Gastroesophageal sphincter (tissue), 3 donors: ENCODE data around the gene NOS3.

Experiments used
- CTCF ChIP-seq, 4 experiments: fragments of 200-600 bp in 2 of 4; fragments of 450-650 bp in 2 of 4; sonication (generic) in 1 of 4; IDR thresholded peaks; one replicate each; pipeline ENCODE4 v1.5.1; 2017 to 2019; ENCODE audit warnings: antibody characterized with exemption in 4 of 4, mild to moderate bottlenecking in 2 of 4, moderate library complexity in 2 of 4
- EP300 ChIP-seq: sonication (generic); formaldehyde crosslinking; IDR thresholded peaks from one replicate; pipeline ENCODE4 v1.6.1; 2017; ENCODE audit warnings: antibody characterized with exemption, mild to moderate bottlenecking
- POLR2A ChIP-seq, 2 donors: fragments of 450-650 bp; IDR thresholded peaks; one replicate each; pipeline ENCODE4 v1.6.1; 2017; ENCODE audit warnings: antibody characterized with exemption in 2 of 2, mild to moderate bottlenecking in 2 of 2, moderate library complexity in 1 of 2
- POLR2AphosphoS5 ChIP-seq: sonication (generic); formaldehyde crosslinking; IDR thresholded peaks from one replicate; pipeline ENCODE4 v1.6.1; 2017; ENCODE audit warnings: antibody characterized with exemption

GRCh38 chr7:150997075-150997511, 6.3 kb downstream of the NOS3 start:
- no peak for TF ChIP-seq CTCF (IDR thresholded peaks at IDR 0.05)
- TF ChIP-seq POLR2A (IDR thresholded peaks at IDR 0.05): no peak
- TF ChIP-seq POLR2AphosphoS5: no peak
- TF ChIP-seq EP300: no peak
